Astrocyte (in vitro differentiated cells and primary cell): Measurements from ENCODE around the gene SHE. TPM values are rescaled to one million over a fixed set of nuclear protein-coding genes. Genes with fewer than 3 reads are reported as not detected.

Source experiments
- DNase-seq: peaks from one replicate; pipeline ENCODE4 v3.0.0-alpha.2; 2010; ENCODE audit warnings: low read depth
- FAIRE-seq: peaks from 2 replicates; lab custom pipeline; 2011; peaks lifted over from hg19 to GRCh38; lab: Jason Lieb, UNC
- H2AFZ ChIP-seq: 2 replicates; pipeline ENCODE4 v1.6.0; 2012; ENCODE audit warnings: low read depth, low read length, inconsistent platforms
- H3K27ac ChIP-seq: 2 replicates; pipeline ENCODE4 v1.5.1; 2011; ENCODE audit warnings: low read depth, low read length, inconsistent platforms
- H3K27me3 ChIP-seq: 2 replicates; pipeline ENCODE4 v1.6.0; 2011; ENCODE audit warnings: low read length, inconsistent platforms; ENCODE audit not compliant: insufficient read depth
- H3K36me3 ChIP-seq: 2 replicates; pipeline ENCODE4 v1.5.1; 2011; ENCODE audit warnings: low read length, inconsistent platforms; ENCODE audit not compliant: insufficient read depth
- H3K4me1 ChIP-seq: 2 replicates; pipeline ENCODE4 v1.5.1; 2011; ENCODE audit warnings: low read length, inconsistent platforms; ENCODE audit not compliant: insufficient read depth
- H3K4me2 ChIP-seq: 2 replicates; pipeline ENCODE4 v1.6.0; 2012; ENCODE audit warnings: low read length, inconsistent platforms
- H3K4me3 ChIP-seq: 2 replicates; pipeline ENCODE4 v1.5.1; 2011; ENCODE audit warnings: low read depth, mild to moderate bottlenecking, low read length, inconsistent platforms; ENCODE audit not compliant: insufficient read depth
- H3K79me2 ChIP-seq: 2 replicates; pipeline ENCODE4 v1.6.0; 2012; ENCODE audit warnings: mild to moderate bottlenecking, low read length, inconsistent platforms; ENCODE audit not compliant: insufficient read depth
- H3K9ac ChIP-seq: 2 replicates; pipeline ENCODE4 v1.6.0; 2012; ENCODE audit warnings: mild to moderate bottlenecking, low read length, inconsistent platforms
- H3K9me3 ChIP-seq: 2 replicates; pipeline ENCODE4 v1.5.1; 2012; ENCODE audit warnings: low read depth, mild to moderate bottlenecking, low read length, inconsistent platforms; ENCODE audit not compliant: insufficient read depth
- H4K20me1 ChIP-seq: 2 replicates; pipeline ENCODE4 v1.6.0; 2012; ENCODE audit warnings: low read length, inconsistent platforms; ENCODE audit not compliant: insufficient read depth
- H3K27ac Mint-ChIP-seq: one replicate; pipeline ENCODE4 v1.8.0; 2021; ENCODE audit warnings: mild to moderate bottlenecking, mixed read lengths; ENCODE audit not compliant: unreplicated experiment
- H3K27me3 Mint-ChIP-seq: one replicate; pipeline ENCODE4 v1.8.0; 2021; ENCODE audit warnings: low read depth, mixed read lengths; ENCODE audit not compliant: unreplicated experiment
- H3K36me3 Mint-ChIP-seq: one replicate; pipeline ENCODE4 v1.8.0; 2021; ENCODE audit warnings: low read depth, mixed read lengths; ENCODE audit not compliant: unreplicated experiment
- H3K4me1 Mint-ChIP-seq: one replicate; pipeline ENCODE4 v1.8.0; 2021; ENCODE audit warnings: low read depth, mixed read lengths; ENCODE audit not compliant: unreplicated experiment
- H3K4me3 Mint-ChIP-seq: one replicate; pipeline ENCODE4 v1.8.0; 2021; ENCODE audit warnings: mild to moderate bottlenecking, moderate library complexity, mixed read lengths; ENCODE audit not compliant: unreplicated experiment
- H3K9me3 Mint-ChIP-seq: one replicate; pipeline ENCODE4 v1.8.0; 2021; ENCODE audit warnings: mild to moderate bottlenecking, mixed read lengths; ENCODE audit not compliant: unreplicated experiment
- EZH2 ChIP-seq: IDR thresholded peaks from 2 replicates; pipeline ENCODE4 v1.6.1; 2012; ENCODE audit warnings: mild to moderate bottlenecking, low read length, inconsistent platforms; ENCODE audit not compliant: insufficient read depth
- total RNA-seq: library from RNA; stranded (reverse); gene quantifications from 2 replicates; pipeline ENCODE4 v1.2.1, GENCODE V29; 2021
- TF ChIP-seq, protein P1 (sequence below): IDR thresholded peaks from 2 replicates; pipeline ENCODE4 v1.5.1; 2011; ENCODE audit warnings: low read depth, mild to moderate bottlenecking, inconsistent platforms, low read length, moderate library complexity; ENCODE audit not compliant: insufficient read depth

SHE gene
- total RNA-seq, 1 donor from 2014 or later = not detected

DNA sequence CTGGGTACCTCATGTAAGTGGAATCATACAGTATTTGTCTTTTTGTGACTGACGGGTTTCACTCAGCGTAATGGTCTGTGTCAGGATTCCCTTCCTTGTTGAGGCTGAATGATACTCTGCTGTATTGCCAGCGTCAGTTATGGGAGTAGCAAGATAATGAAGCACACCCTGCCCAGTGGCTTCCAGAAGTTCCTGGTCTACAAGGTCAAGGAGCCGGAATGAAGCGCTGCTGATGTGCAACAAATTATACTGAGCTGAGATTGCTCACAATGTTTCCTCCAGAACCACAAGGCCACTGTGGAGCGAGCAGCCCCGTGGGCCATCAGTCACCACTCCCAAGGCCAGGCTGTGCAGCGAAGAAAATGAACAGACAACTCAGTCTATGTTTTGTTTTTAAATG lies 24.2 kb downstream of the SHE start:
- Histone ChIP-seq H3K36me3 (no peaks in the 10 kb centered on the region), H3K9me3 (no peaks in the 10 kb centered on the region), H3K27ac (no peak overlapping the region), H3K4me3 (no peak overlapping the region), H4K20me1 (no peaks in the 10 kb centered on the region), H2AFZ (no peak overlapping the region), H3K27me3 (no peaks in the 10 kb centered on the region), H3K79me2 (no peaks in the 10 kb centered on the region), H3K9ac (no peak overlapping the region), H3K4me2 (no peak overlapping the region), H3K4me1 (peaks cover 6% of the 10 kb centered on the region)
- H3K36me3 Mint-ChIP-seq = no peaks in the 10 kb centered on the region
- H3K27me3 Mint-ChIP-seq = no peaks in the 10 kb centered on the region
- no peaks in the 10 kb centered on the region for H3K9me3 Mint-ChIP-seq
- TF ChIP-seq, protein P1, sequence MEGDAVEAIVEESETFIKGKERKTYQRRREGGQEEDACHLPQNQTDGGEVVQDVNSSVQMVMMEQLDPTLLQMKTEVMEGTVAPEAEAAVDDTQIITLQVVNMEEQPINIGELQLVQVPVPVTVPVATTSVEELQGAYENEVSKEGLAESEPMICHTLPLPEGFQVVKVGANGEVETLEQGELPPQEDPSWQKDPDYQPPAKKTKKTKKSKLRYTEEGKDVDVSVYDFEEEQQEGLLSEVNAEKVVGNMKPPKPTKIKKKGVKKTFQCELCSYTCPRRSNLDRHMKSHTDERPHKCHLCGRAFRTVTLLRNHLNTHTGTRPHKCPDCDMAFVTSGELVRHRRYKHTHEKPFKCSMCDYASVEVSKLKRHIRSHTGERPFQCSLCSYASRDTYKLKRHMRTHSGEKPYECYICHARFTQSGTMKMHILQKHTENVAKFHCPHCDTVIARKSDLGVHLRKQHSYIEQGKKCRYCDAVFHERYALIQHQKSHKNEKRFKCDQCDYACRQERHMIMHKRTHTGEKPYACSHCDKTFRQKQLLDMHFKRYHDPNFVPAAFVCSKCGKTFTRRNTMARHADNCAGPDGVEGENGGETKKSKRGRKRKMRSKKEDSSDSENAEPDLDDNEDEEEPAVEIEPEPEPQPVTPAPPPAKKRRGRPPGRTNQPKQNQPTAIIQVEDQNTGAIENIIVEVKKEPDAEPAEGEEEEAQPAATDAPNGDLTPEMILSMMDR = no peak
- no peak for TF ChIP-seq EZH2
- no peak overlapping the region for H3K4me3 Mint-ChIP-seq
- FAIRE-seq (no peak), DNase-seq (no peak)
- H3K4me1 Mint-ChIP-seq = peaks cover 5% of the 10 kb centered on the region
- no peak overlapping the region for H3K27ac Mint-ChIP-seq

DNA sequence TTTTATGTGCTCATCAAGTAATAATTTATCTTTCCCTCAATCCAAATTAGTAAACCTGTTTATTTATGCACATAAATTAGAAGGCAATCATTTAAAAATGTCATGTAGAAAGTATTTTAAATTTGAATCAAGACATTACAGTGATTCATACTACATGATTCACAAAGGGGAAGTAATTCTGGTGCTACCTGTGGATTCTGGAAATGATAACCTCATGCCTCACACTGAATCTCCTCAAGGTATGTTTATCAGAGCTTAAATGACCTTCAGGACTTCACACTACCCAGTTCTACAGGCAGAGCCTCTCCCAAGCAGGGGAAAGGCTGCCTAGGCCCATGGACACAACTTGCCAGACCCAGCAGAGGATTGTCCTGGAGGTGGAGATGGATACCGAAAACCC lies 25.4 kb downstream of the SHE start:
- Mint-ChIP-seq H3K4me3 (no peak overlapping the region), H3K9me3 (no peaks in the 10 kb centered on the region), H3K27me3 (peaks cover 3% of the 10 kb centered on the region), H3K27ac (no peak overlapping the region), H3K36me3 (no peaks in the 10 kb centered on the region), H3K4me1 (peaks cover 5% of the 10 kb centered on the region)
- Histone ChIP-seq H3K4me3 (no peak overlapping the region), H3K9me3 (no peaks in the 10 kb centered on the region), H3K79me2 (no peaks in the 10 kb centered on the region), H3K4me1 (peaks cover 6% of the 10 kb centered on the region), H3K27me3 (no peaks in the 10 kb centered on the region), H3K9ac (no peak overlapping the region), H2AFZ (no peak overlapping the region), H3K36me3 (no peaks in the 10 kb centered on the region), H4K20me1 (no peaks in the 10 kb centered on the region), H3K27ac (no peak overlapping the region), H3K4me2 (no peak overlapping the region)
- FAIRE-seq (no peak), DNase-seq (no peak)
- TF ChIP-seq EZH2 = no peak
- TF ChIP-seq, protein P1 = no peak

DNA sequence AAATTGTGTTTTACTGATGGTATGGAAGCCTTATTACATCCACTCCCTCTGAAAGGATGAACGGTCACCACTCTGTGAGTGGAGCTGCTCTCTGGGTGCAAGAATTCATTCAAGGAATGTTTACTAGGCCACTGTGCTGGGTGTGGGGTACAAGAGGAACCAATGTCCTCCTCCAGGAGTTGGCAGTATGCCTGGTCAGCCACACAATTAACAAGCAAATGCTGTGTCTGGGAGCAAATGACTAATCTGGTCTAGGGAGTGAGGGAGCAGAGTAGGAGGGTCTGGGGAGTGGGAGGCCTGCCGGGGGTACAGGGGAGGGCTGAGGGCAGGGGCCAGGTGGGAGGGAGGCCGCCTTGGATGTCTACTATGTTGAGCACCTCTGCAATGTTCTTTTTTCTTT lies 27.4 kb downstream of the SHE start:
- no peak overlapping the region for H3K9ac ChIP-seq
- no peak for FAIRE-seq
- H3K4me2 ChIP-seq = peak overlapping the region; percentile 25
- no peaks in the 10 kb centered on the region for H3K9me3 ChIP-seq
- no peaks in the 10 kb centered on the region for H3K79me2 ChIP-seq
- Mint-ChIP-seq H3K27me3 (peaks cover 3% of the 10 kb centered on the region), H3K36me3 (no peaks in the 10 kb centered on the region), H3K4me1 (peaks cover 4% of the 10 kb centered on the region), H3K27ac (peak overlapping the region; percentile 41), H3K9me3 (no peaks in the 10 kb centered on the region), H3K4me3 (no peak overlapping the region)
- no peak overlapping the region for H3K4me3 ChIP-seq
- TF ChIP-seq, protein P1 = no peak
- TF ChIP-seq EZH2 = no peak
- no peaks in the 10 kb centered on the region for H4K20me1 ChIP-seq
- H3K27ac ChIP-seq = no peak overlapping the region
- peaks cover 6% of the 10 kb centered on the region for H3K4me1 ChIP-seq
- peak; percentile 91 for DNase-seq
- H3K36me3 ChIP-seq = no peaks in the 10 kb centered on the region
- no peak overlapping the region for H2AFZ ChIP-seq
- no peaks in the 10 kb centered on the region for H3K27me3 ChIP-seq
